ENCODE results near the gene INS. TPM values are rescaled to one million over a fixed set of nuclear protein-coding genes. Genes with fewer than 3 reads are reported as not detected.

Gene INS
- total RNA-seq, 1 donor from 2014 or later = not detected

DNA sequence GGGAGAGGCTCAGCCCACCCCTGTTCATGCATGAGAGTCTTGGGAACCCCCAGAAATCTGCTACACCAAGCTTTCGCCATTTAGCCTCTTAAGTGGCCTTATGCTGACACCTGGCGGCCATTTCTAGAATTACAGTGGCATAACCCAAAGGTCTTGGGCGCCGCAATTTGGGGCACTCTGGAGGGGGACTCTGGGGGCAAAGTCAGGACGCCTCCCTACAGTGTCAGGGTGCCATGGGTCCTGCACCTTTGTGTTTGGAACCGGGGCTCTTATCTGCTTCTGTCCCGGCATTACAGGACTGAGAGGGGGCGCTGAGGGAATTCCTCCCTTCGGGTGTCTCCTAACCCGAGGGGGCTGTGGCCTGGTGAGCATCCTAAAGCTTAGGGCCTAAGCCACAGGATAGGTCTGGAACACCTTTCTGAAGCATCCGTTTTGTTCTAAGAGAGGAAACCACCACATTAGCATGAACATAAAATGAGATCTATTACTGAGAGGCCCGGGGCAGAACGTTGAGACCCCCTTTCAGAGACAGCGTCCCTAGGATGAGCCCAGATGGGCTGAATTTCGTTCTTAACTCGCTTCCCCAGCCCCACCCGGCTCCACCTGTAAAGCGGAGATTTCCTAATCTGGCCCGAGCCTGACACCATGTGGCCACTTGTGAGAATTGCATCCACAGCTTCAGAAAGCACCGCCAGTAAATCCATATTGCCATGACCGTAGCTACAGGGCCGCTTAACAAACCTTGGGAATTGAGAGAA is 9.3 kb downstream of the INS start:
- DNase-seq (ENCODE audit: low read depth) = peak; percentile 16
- Histone ChIP-seq H4K20me1 (ENCODE audit: insufficient read depth, low read length) (peaks cover 16% of the 10 kb centered on the region), H3K79me2 (ENCODE audit: insufficient read depth, low read length) (no peaks in the 10 kb centered on the region), H3K9me3 (ENCODE audit: insufficient read depth, low read depth, low read length) (no peaks in the 10 kb centered on the region), H2AFZ (ENCODE audit: low read depth, low read length) (no peak overlapping the region), H3K4me3 (ENCODE audit: insufficient read depth, low read depth, low read length) (no peak overlapping the region), H3K4me2 (ENCODE audit: low read length) (peak overlapping the region; percentile 47), H3K27me3 (ENCODE audit: insufficient read depth, low read length) (peaks cover 43% of the 10 kb centered on the region), H3K36me3 (ENCODE audit: insufficient read depth, low read length) (no peaks in the 10 kb centered on the region), H3K4me1 (ENCODE audit: insufficient read depth, low read length) (no peaks in the 10 kb centered on the region), H3K9ac (ENCODE audit: low read length) (no peak overlapping the region), H3K27ac (ENCODE audit: low read depth, low read length) (no peak overlapping the region)
- H3K27me3 Mint-ChIP-seq (ENCODE audit: low read depth, unreplicated experiment) = peaks cover 49% of the 10 kb centered on the region
- no peak for FAIRE-seq
- no peak overlapping the region for H3K27ac Mint-ChIP-seq (ENCODE audit: unreplicated experiment)
- H3K4me1 Mint-ChIP-seq (ENCODE audit: low read depth, unreplicated experiment) = no peaks in the 10 kb centered on the region
- TF ChIP-seq, protein P1, sequence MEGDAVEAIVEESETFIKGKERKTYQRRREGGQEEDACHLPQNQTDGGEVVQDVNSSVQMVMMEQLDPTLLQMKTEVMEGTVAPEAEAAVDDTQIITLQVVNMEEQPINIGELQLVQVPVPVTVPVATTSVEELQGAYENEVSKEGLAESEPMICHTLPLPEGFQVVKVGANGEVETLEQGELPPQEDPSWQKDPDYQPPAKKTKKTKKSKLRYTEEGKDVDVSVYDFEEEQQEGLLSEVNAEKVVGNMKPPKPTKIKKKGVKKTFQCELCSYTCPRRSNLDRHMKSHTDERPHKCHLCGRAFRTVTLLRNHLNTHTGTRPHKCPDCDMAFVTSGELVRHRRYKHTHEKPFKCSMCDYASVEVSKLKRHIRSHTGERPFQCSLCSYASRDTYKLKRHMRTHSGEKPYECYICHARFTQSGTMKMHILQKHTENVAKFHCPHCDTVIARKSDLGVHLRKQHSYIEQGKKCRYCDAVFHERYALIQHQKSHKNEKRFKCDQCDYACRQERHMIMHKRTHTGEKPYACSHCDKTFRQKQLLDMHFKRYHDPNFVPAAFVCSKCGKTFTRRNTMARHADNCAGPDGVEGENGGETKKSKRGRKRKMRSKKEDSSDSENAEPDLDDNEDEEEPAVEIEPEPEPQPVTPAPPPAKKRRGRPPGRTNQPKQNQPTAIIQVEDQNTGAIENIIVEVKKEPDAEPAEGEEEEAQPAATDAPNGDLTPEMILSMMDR (IDR thresholded peaks at IDR 0.05; ENCODE audit: insufficient read depth, low read depth, low read length) = peak; percentile 74
- TF ChIP-seq EZH2 (IDR thresholded peaks at IDR 0.05; ENCODE audit: insufficient read depth, low read length) = no peak
- H3K36me3 Mint-ChIP-seq (ENCODE audit: low read depth, unreplicated experiment) = no peaks in the 10 kb centered on the region
- H3K4me3 Mint-ChIP-seq (ENCODE audit: unreplicated experiment) = no peak overlapping the region
- H3K9me3 Mint-ChIP-seq (ENCODE audit: unreplicated experiment) = no peaks in the 10 kb centered on the region

DNA sequence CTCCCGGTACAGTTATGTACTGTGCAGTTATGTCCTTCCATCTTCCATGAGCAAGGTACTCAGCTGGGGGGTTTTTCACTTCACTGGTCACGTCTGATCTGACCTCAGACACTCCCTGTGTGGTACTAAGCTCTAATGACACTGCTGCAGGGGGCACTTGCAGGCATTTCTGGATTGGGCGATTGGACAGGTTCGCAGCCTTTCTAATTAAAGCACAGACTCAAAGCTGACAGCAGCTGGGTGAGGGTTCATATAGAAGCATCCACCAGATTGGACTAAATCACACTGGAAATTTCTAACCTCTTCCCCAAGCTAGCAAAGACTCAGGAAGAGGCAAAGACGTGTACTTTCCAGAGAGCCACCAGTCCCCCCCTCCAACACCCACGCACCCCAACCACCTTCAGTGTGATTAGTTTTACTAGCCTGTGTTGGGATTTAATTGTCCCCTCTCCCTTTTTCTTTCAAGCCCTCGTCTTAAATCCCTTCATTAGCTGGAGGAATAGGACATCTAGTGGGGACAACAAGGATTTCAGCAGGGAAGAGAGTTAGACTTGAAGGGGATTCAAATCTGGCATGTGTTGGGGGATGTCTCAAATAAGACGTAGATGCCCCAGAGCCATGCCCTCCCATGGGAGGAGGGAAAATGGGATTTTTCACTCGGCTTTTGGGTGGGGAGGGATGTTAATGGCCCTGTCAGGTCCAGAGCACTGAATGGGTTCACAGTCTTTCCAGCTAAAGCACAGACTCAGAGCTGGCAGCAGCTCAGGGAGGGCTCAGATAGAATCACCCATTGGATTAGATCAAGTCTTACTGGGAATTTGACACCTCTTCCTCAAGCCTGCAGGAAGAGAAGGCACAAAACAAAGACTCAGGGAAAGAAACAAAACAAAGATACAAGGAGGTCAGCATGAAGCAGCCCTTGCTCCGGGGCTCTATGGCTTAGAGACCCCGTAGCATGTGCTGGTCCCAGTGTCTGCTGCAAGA is 10.9 kb downstream of the INS start:
- TF ChIP-seq EZH2 (IDR thresholded peaks at IDR 0.05; ENCODE audit: insufficient read depth, low read length) = no peak
- TF ChIP-seq, protein P1 (IDR thresholded peaks at IDR 0.05; ENCODE audit: insufficient read depth, low read depth, low read length) = peak; percentile 60
- H3K27me3 Mint-ChIP-seq (ENCODE audit: low read depth, unreplicated experiment) = peaks cover 60% of the 10 kb centered on the region
- H3K36me3 Mint-ChIP-seq (ENCODE audit: low read depth, unreplicated experiment) = no peaks in the 10 kb centered on the region
- no peaks in the 10 kb centered on the region for H3K9me3 Mint-ChIP-seq (ENCODE audit: unreplicated experiment)
- Histone ChIP-seq H3K27ac (ENCODE audit: low read depth, low read length) (no peak overlapping the region), H4K20me1 (ENCODE audit: insufficient read depth, low read length) (peaks cover 16% of the 10 kb centered on the region), H3K9ac (ENCODE audit: low read length) (no peak overlapping the region), H3K27me3 (ENCODE audit: insufficient read depth, low read length) (peaks cover 58% of the 10 kb centered on the region), H3K4me2 (ENCODE audit: low read length) (no peak overlapping the region), H3K4me3 (ENCODE audit: insufficient read depth, low read depth, low read length) (no peak overlapping the region), H3K36me3 (ENCODE audit: insufficient read depth, low read length) (no peaks in the 10 kb centered on the region), H3K79me2 (ENCODE audit: insufficient read depth, low read length) (no peaks in the 10 kb centered on the region), H3K9me3 (ENCODE audit: insufficient read depth, low read depth, low read length) (no peaks in the 10 kb centered on the region), H2AFZ (ENCODE audit: low read depth, low read length) (no peak overlapping the region), H3K4me1 (ENCODE audit: insufficient read depth, low read length) (no peaks in the 10 kb centered on the region)
- FAIRE-seq = no peak
- no peak overlapping the region for H3K4me3 Mint-ChIP-seq (ENCODE audit: unreplicated experiment)
- H3K27ac Mint-ChIP-seq (ENCODE audit: unreplicated experiment) = no peak overlapping the region
- DNase-seq (ENCODE audit: low read depth) = peak; percentile 41
- H3K4me1 Mint-ChIP-seq (ENCODE audit: low read depth, unreplicated experiment) = no peaks in the 10 kb centered on the region
